Upper lobe of left lung (tissue), 4 donors: ENCODE data around the gene FYB2.

Experiments
- CTCF ChIP-seq, 6 experiments: fragments of 450-650 bp in 4 of 6; fragments of 200-600 bp in 2 of 6; sonication (generic) in 2 of 6; IDR thresholded peaks; one replicate each; pipeline ENCODE4 v1.5.1; 2016 to 2019; ENCODE audit warnings: antibody characterized with exemption in 6 of 6
- POLR2AphosphoS5 ChIP-seq, 2 donors: sonication (generic); formaldehyde crosslinking; IDR thresholded peaks; one replicate each; pipeline ENCODE4 v1.5.1; 2017; ENCODE audit warnings: antibody characterized with exemption in 2 of 2

- no peak for TF ChIP-seq POLR2AphosphoS5 (IDR thresholded peaks at IDR 0.05)
- no peak for TF ChIP-seq CTCF (IDR thresholded peaks at IDR 0.05)
Observed at GRCh38 chr1:56672579-56672978, 146.6 kb downstream of the FYB2 start.
